T-cell (primary cell): Measurements from ENCODE around the gene ACOT13. TPM values are rescaled to one million over a fixed set of nuclear protein-coding genes. Genes with fewer than 3 reads are reported as not detected.
"Not testable (repeated sequence)": the region's sequence is repeated elsewhere in the genome, so short reads cannot be mapped to it uniquely, and the experiment has no call there.

Source experiments
- ATAC-seq, 4 experiments: fragments of 200-7000 bp in 3 of 4; fragments of 150-1000 bp in 1 of 4; cut with Tn5 transposase; replicated peaks in 1 of 4; 1 replicate in 3 of 4; 2 replicates in 1 of 4; pipeline ENCODE4 v1.10.0; 2021; ENCODE audit warnings: moderate library complexity in 3 of 4, mild to moderate bottlenecking in 2 of 4, moderate number of reproducible peaks in 1 of 4
- CTCF ChIA-PET, 2 donors: fragments of 300-600 bp; sonication (Branson Sonifier 250); formaldehyde crosslinking; loops; one replicate each; lab custom pipeline; 2022; ENCODE audit warnings: antibody characterized with exemption in 2 of 2; lab: Charles Lee
- POLR2A ChIA-PET, 2 donors: fragments of 300-600 bp; sonication (Branson Sonifier 250); formaldehyde crosslinking; loops; one replicate each; lab custom pipeline; 2022; ENCODE audit warnings: antibody characterized with exemption in 2 of 2; lab: Charles Lee
- DNase-seq, 35 experiments: peaks; one replicate each; pipeline versions ENCODE4 v3.0.0 to v3.0.0-alpha.2; 2013 to 2023
- H3K27ac ChIP-seq: one replicate; pipeline ENCODE4 v1.5.1; 2013; ENCODE audit warnings: low read length
- H3K27me3 ChIP-seq, 2 experiments: replicated peaks in 1 of 2; 1 replicate in 1 of 2; 2 replicates in 1 of 2; pipeline versions ENCODE4 v1.6.1 to v1.7.0; 2013; ENCODE audit warnings: low read length in 1 of 2, mixed read lengths in 1 of 2; ENCODE audit not compliant: control insufficient read depth in 2 of 2, insufficient read depth in 2 of 2; ENCODE audit errors: extremely low read depth in 1 of 2
- H3K36me3 ChIP-seq, 2 donors: 1 replicate in 1 of 2; 2 replicates in 1 of 2; pipeline versions ENCODE4 v1.6.1 to v1.7.0; 2013; ENCODE audit warnings: low read length in 1 of 2; ENCODE audit not compliant: control insufficient read depth in 2 of 2, insufficient read depth in 1 of 2; ENCODE audit errors: extremely low read depth in 1 of 2
- H3K4me1 ChIP-seq, 2 experiments: 1 replicate in 1 of 2; 2 replicates in 1 of 2; pipeline versions ENCODE4 v1.6.1 to v1.7.0; 2013; ENCODE audit warnings: low read length in 2 of 2, mixed read lengths in 1 of 2; ENCODE audit not compliant: insufficient read depth in 2 of 2, control insufficient read depth in 1 of 2; ENCODE audit errors: extremely low read depth in 1 of 2
- H3K4me3 ChIP-seq, 2 donors: 1 replicate in 1 of 2; 2 replicates in 1 of 2; pipeline versions ENCODE4 v1.5.1 to v1.7.0; 2013; ENCODE audit warnings: mild to moderate bottlenecking in 2 of 2, low read length in 1 of 2, moderate library complexity in 1 of 2; ENCODE audit not compliant: control insufficient read depth in 1 of 2; ENCODE audit errors: extremely low read depth in 1 of 2
- H3K9me3 ChIP-seq: 2 replicates; pipeline ENCODE4 v1.7.0; 2013
- H3K27ac Mint-ChIP-seq, 2 donors: one replicate each; pipeline ENCODE4 v1.8.0; 2020 to 2021; ENCODE audit warnings: mild to moderate bottlenecking in 2 of 2, mixed read lengths in 2 of 2
- H3K27me3 Mint-ChIP-seq, 2 donors: one replicate each; pipeline ENCODE4 v1.8.0; 2021 to 2022; ENCODE audit warnings: mixed read lengths in 2 of 2
- H3K36me3 Mint-ChIP-seq: one replicate; pipeline ENCODE4 v1.8.0; 2021; ENCODE audit warnings: mixed read lengths
- H3K4me1 Mint-ChIP-seq, 3 donors: one replicate each; pipeline ENCODE4 v1.8.0; 2020 to 2022; ENCODE audit warnings: mixed read lengths in 3 of 3, mild to moderate bottlenecking in 1 of 3
- H3K4me3 Mint-ChIP-seq, 3 donors: one replicate each; pipeline ENCODE4 v1.8.0; 2020 to 2022; ENCODE audit warnings: mild to moderate bottlenecking in 3 of 3, mixed read lengths in 3 of 3, moderate library complexity in 3 of 3
- H3K9me3 Mint-ChIP-seq, 3 donors: one replicate each; pipeline ENCODE4 v1.8.0; 2020 to 2022; ENCODE audit warnings: mixed read lengths in 3 of 3
- WGBS: methylation state at CpG from one replicate; pipeline ENCODE4 v1.1.5; 2013; ENCODE audit warnings: missing lambda C conversion rate; ENCODE audit not compliant: insufficient coverage; 5-methylcytosine and 5-hydroxymethylcytosine counted together
- total RNA-seq, 35 experiments: library from RNA in 6 of 35; stranded (reverse) in 6 of 35; fragments of 120-200 nt in 1 of 35; gene quantifications; one replicate each; pipeline versions ENCODE4 v1.2.1 to v1.2.4 and lab custom pipeline; 2013 to 2026

ACOT13 gene
- total RNA-seq, 5 donors from 2014 or later (not counting 1 experiment from before 2014, with no cell fraction given), result 4.2 to 10.9 (median 9.5) TPM

DNA sequence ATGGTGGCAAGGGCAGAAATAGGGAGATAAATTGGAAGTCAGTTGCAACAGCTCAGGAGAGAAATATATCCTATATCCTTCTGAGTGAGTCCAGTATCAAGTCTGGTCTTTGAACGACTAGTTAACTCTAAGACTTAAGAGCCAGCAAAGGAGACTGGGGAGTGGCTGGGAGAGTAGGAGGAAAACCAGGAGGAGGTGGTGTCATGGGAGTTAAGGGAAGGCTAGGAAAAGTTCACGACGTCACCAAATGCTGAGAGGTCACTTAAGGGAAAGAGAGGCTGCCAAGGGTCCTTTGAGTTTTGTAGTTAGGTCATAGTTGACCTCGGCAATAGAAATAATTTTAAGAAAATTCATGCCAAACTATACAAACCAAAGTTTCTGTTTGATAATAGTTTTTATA, 25.1 kb downstream of the ACOT13 start:
- Histone ChIP-seq H3K4me3 (no peak overlapping the region), H3K9me3 (no peaks in the 10 kb centered on the region), H3K27ac (no peak overlapping the region), H3K36me3 (peaks cover 0 to 5% of the 10 kb centered on the region in 2 donors), H3K27me3 (no peaks in the 10 kb centered on the region), H3K4me1 (peaks cover 0 to 2% of the 10 kb centered on the region in 2 experiments)
- POLR2A ChIA-PET, result no interaction called here
- peaks cover 11 to 21% (median 16%) of the 10 kb centered on the region in 3 donors for H3K4me1 Mint-ChIP-seq
- no peaks in the 10 kb centered on the region for H3K27me3 Mint-ChIP-seq
- CTCF ChIA-PET, result interaction anchor here (0.6 to 1.9 kb wide), 2 partner anchors 110 to 111 kb away, joined by 5 to 15 read pairs; no protein-coding TSS in a partner anchor
- ATAC-seq, result no peak
- no peak for DNase-seq
- H3K36me3 Mint-ChIP-seq, result peaks cover 5% of the 10 kb centered on the region
- WGBS, result no CpG with 5 or more reads among the region's 4 CpGs
- H3K27ac Mint-ChIP-seq, result no peak overlapping the region
- H3K4me3 Mint-ChIP-seq, result no peak overlapping the region
- H3K9me3 Mint-ChIP-seq, result no peaks in the 10 kb centered on the region

DNA sequence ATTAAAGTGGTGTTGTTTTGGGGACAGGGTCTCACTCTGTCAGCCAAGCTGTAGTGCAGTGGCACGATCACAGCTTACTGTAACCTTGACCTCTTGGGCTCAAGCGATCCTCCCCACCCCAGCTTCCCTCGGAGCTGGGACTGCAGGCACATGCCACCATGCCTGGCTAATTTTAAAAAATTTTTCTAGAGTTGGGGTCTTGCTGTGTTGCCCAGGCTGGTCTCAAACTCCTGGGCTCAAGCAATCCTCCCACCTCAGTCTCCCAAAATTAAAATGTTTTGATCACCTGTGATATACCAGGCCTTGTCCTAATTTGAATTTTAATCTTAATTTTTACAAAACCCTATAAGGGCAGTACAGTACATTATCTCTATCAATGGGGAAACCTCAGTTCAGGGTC, 25.5 kb downstream of the ACOT13 start:
- Mint-ChIP-seq H3K36me3 (peaks cover 1% of the 10 kb centered on the region), H3K4me1 (peaks cover 11 to 21% (median 16%) of the 10 kb centered on the region in 3 donors)
- no peak for ATAC-seq

DNA sequence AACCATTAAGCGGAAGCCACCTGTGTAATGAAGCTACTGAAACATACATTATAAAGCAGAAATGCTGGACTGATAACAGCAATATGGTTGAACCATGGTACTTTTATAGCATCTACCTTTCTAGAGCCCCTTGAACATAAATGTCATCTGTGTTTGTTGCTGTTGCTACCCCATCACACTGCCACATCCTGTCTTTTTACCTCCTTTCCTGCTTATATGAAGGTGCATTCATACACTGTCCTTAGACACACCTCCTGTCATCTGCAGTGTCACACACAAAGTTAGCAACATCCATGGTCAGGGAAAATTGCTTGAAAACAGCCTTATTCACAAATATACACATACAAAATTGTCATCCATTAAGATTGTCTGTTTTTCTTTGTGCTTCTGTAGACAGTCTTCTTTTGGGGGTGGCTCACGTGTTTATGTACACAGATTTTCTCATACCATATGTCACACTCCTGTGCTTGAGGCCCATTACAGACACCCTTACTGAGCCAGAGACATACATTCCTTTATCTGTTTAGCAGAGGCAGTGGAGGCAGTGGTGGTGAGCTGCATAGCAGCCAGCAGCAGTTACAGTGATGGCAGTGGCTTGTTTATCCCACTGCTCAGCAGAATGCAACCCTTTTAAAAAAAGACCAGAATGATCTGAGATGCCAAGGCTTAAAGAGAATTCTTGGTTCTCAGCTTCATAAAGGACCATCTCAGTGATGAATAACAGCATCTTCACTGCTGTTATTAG, 26.1 kb downstream of the ACOT13 start:
- Mint-ChIP-seq H3K36me3 (no peaks in the 10 kb centered on the region), H3K4me1 (peaks cover 11 to 21% (median 16%) of the 10 kb centered on the region in 3 donors), H3K4me3 (no peak overlapping the region), H3K9me3 (no peaks in the 10 kb centered on the region), H3K27me3 (no peaks in the 10 kb centered on the region), H3K27ac (no peak overlapping the region)
- DNase-seq (peak in 1 of 35 experiments; percentile 3), ATAC-seq (peak; percentile 34 to 72 (median 68))
- no CpG with 5 or more reads among the region's 2 CpGs for whole genome bisulfite sequencing
- no peak overlapping the region for H3K27ac ChIP-seq
- H3K4me1 ChIP-seq, result peaks cover 0 to 2% of the 10 kb centered on the region in 2 experiments
- ChIA-PET POLR2A (no interaction called here), CTCF (interaction anchor here in 1 of 2 donors (1.9 kb wide), 1 partner anchor 112 kb away, joined by 15 read pairs; no protein-coding TSS in a partner anchor)
- peaks cover 0 to 5% of the 10 kb centered on the region in 2 donors for H3K36me3 ChIP-seq
- H3K9me3 ChIP-seq, result no peaks in the 10 kb centered on the region
- H3K4me3 ChIP-seq, result no peak overlapping the region
- H3K27me3 ChIP-seq, result no peaks in the 10 kb centered on the region

More for the DNA sequence above, 25.5 kb downstream of the ACOT13 start:
- H3K9me3 Mint-ChIP-seq, result no peaks in the 10 kb centered on the region
- no peaks in the 10 kb centered on the region for H3K9me3 ChIP-seq
- POLR2A ChIA-PET, result no interaction called here
- no peaks in the 10 kb centered on the region for H3K27me3 ChIP-seq
- peaks cover 0 to 2% of the 10 kb centered on the region in 2 experiments for H3K4me1 ChIP-seq
- no CpG with 5 or more reads among the region's 3 CpGs for WGBS
- DNase-seq, result no peak
- CTCF ChIA-PET, result interaction anchor here (0.6 to 1.9 kb wide), 2 partner anchors 110 to 112 kb away, joined by 5 to 15 read pairs; no protein-coding TSS in a partner anchor
- H3K4me3 ChIP-seq, result no peak overlapping the region
- peaks cover 0 to 3% of the 10 kb centered on the region in 2 donors for H3K36me3 ChIP-seq
- no peak overlapping the region for H3K27ac Mint-ChIP-seq
- H3K4me3 Mint-ChIP-seq, result no peak overlapping the region
- no peaks in the 10 kb centered on the region for H3K27me3 Mint-ChIP-seq
- no peak overlapping the region for H3K27ac ChIP-seq

DNA sequence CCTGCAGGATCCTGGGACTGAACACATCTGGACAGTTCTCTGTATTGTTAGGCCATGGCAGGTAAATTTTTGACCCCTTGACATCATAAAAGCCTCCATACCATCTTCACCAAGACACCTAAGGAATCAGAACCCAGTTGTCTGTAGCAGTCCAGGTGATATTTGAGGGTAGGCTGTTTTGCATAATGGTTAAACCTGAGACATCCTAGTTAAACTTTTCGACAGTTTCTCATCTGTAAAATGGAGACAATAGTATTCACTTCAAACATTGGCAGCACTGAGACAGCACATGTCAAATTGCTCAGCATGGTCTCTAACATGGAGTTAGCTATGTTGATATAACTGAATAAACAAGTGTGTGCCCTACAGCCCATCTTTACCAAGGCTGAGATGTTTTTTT, 27.3 kb downstream of the ACOT13 start:
- DNase-seq (no peak), ATAC-seq (no peak)
- no peak overlapping the region for H3K4me3 Mint-ChIP-seq
- Histone ChIP-seq H3K4me3 (no peak overlapping the region), H3K4me1 (peaks cover 0 to 2% of the 10 kb centered on the region in 2 experiments), H3K27me3 (no peaks in the 10 kb centered on the region), H3K36me3 (peaks cover 0 to 2% of the 10 kb centered on the region in 2 donors), H3K9me3 (no peaks in the 10 kb centered on the region), H3K27ac (no peak overlapping the region)
- ChIA-PET CTCF (interaction anchor here (1.0 to 3.3 kb wide), 3 partner anchors 109 to 113 kb away, joined by 3 to 23 read pairs (median 7); no protein-coding TSS in a partner anchor), POLR2A (no interaction called here)
- no peaks in the 10 kb centered on the region for H3K36me3 Mint-ChIP-seq
- peaks cover 13 to 21% (median 16%) of the 10 kb centered on the region in 3 donors for H3K4me1 Mint-ChIP-seq
- no peaks in the 10 kb centered on the region for H3K9me3 Mint-ChIP-seq
- no peaks in the 10 kb centered on the region for H3K27me3 Mint-ChIP-seq
- WGBS, result no CpG with 5 or more reads among the region's 1 CpG
- H3K27ac Mint-ChIP-seq, result no peak overlapping the region

DNA sequence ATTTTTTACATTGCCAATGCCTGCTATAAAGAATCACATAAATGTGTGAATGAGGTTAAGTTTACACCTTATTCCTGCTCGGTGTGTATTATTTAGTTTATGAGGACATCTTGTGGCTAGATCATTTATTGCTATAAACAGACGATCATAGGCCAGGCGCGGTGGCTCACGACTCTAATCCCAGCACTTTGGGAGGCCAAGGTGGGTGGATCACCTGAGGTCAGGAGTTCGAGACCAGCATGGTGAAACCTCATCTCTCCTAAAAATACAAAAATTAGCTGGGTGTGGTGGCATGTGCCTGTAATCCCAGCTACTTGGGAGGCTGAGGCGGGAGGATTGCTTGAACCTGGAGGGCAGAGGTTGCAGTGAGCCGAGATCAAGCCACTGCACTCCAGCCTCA, 28.8 kb downstream of the ACOT13 start:
- H3K9me3 ChIP-seq, H3K9me3 Mint-ChIP-seq, H3K4me3 Mint-ChIP-seq, H3K4me3 ChIP-seq, H3K36me3 Mint-ChIP-seq, H3K27ac ChIP-seq, H3K36me3 ChIP-seq, POLR2A ChIA-PET, H3K4me1 ChIP-seq, H3K27me3 ChIP-seq, H3K27me3 Mint-ChIP-seq: not testable (repeated sequence)
- peak overlapping the region in 1 of 2 donors; percentile 30 for H3K27ac Mint-ChIP-seq
- ATAC-seq (peak; percentile 76 to 88 (median 80)), DNase-seq (peak in 26 of 35 experiments; percentile 2 to 71 (median 22))
- CTCF ChIA-PET, result interaction anchor here (0.8 to 3.3 kb wide), 3 partner anchors 111 to 115 kb away, joined by 4 to 23 read pairs (median 7); no protein-coding TSS in a partner anchor
- peaks cover 16 to 22% (median 17%) of the 10 kb centered on the region in 3 donors for H3K4me1 Mint-ChIP-seq
- WGBS, result 20% methylated on average over 2 of the region's 8 CpGs

DNA sequence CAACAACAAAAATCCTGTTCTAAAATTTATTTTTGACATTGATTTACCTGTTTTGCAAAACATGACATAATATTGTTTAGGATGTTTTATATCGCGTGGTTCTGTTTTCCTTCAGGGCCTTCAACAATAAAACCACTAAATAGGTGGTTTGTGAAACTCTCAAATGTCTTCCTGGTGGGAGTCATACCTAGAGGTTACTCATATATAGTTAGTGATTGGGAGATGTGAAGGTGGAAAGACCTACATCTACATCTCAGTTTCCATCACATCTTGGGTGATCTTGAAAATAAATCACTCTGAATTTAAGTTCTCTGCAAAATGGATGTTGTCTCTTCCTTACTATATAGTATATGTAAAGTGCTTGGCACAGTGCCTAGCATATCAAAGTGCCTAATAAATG, 29.2 kb downstream of the ACOT13 start:
- peaks cover 16 to 27% (median 20%) of the 10 kb centered on the region in 3 donors for H3K4me1 Mint-ChIP-seq

More for the DNA sequence above, 29.2 kb downstream of the ACOT13 start:
- Histone ChIP-seq H3K4me1 (peaks cover 0 to 2% of the 10 kb centered on the region in 2 experiments), H3K4me3 (no peak overlapping the region), H3K36me3 (peaks cover 0 to 10% of the 10 kb centered on the region in 2 donors), H3K9me3 (no peaks in the 10 kb centered on the region), H3K27ac (no peak overlapping the region), H3K27me3 (no peaks in the 10 kb centered on the region)
- no peak overlapping the region for H3K27ac Mint-ChIP-seq
- ATAC-seq (no peak), DNase-seq (no peak)
- ChIA-PET CTCF (interaction anchor here (0.7 to 3.3 kb wide), 4 partner anchors 112 to 134 kb away, joined by 4 to 23 read pairs (median 6); no protein-coding TSS in a partner anchor), POLR2A (no interaction called here)
- H3K36me3 Mint-ChIP-seq, result no peaks in the 10 kb centered on the region
- no CpG with 5 or more reads among the region's 2 CpGs for WGBS
- no peaks in the 10 kb centered on the region for H3K27me3 Mint-ChIP-seq
- no peak overlapping the region for H3K4me3 Mint-ChIP-seq
- H3K9me3 Mint-ChIP-seq, result no peaks in the 10 kb centered on the region
